LNCaP clone FGC (cell line): ENCODE data around the gene CSTF1.

Source experiments
- DNase-seq: peaks from one replicate; pipeline ENCODE4 v3.0.0-alpha.2; 2011; ENCODE audit warnings: low read depth
- H3K4me3 ChIP-seq: 2 replicates; pipeline ENCODE4 v1.5.1; 2011; ENCODE audit warnings: mild to moderate bottlenecking, low read depth, low read length, control low read depth
- TF ChIP-seq, protein P1 (sequence below): IDR thresholded peaks from 2 replicates; pipeline ENCODE4 v1.5.1; 2012; ENCODE audit warnings: mild to moderate bottlenecking; ENCODE audit not compliant: control insufficient read depth, insufficient read depth; ENCODE audit errors: extremely low read depth

CSTF1 gene

DNA sequence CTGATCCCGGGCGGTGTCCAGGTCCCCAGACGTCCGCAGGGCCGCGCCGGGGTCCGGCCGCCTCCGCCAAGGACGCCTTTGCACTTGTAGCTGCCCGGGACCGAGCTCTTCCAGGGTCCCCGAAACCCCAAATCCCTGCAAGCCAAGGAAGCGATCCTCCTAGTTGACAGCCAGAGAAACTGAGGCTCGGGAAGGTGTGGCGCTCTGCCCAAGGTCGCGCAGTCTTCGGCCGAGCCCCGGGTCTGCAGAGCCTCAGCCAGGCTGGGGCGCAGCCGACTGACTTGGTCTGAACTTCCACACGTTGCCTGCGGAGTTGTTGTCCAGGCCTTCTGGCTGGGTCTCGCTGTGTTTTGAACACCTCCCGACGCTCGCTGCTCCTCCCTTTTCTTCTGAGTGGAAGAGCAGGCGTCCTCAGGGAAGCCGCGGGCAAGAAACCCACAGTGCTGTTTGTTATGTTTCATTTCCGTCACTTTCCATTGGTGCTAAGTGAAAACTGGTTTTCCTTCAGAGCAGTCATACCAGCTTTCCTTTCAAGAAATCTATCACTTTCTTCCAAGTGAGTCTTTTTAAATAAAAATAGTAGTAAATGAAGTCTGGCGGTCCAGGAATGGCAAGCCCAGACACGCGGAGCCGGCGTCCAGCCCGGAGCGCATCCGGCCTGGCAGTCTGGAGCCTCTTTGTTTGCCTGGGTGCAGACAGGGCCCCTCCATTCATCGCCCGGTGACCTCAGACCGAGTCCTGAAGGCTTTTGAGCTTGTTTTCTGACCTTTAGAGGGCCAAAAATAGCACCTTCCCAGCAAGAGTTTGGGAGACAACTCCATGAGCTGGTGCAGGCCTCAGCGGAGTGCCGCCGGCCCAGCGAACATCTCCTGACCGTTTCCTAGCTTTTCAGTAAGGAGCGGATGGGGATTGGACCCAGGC lies 33.0 kb upstream of the CSTF1 start:
- DNase-seq, result no peak
- TF ChIP-seq, protein P1, sequence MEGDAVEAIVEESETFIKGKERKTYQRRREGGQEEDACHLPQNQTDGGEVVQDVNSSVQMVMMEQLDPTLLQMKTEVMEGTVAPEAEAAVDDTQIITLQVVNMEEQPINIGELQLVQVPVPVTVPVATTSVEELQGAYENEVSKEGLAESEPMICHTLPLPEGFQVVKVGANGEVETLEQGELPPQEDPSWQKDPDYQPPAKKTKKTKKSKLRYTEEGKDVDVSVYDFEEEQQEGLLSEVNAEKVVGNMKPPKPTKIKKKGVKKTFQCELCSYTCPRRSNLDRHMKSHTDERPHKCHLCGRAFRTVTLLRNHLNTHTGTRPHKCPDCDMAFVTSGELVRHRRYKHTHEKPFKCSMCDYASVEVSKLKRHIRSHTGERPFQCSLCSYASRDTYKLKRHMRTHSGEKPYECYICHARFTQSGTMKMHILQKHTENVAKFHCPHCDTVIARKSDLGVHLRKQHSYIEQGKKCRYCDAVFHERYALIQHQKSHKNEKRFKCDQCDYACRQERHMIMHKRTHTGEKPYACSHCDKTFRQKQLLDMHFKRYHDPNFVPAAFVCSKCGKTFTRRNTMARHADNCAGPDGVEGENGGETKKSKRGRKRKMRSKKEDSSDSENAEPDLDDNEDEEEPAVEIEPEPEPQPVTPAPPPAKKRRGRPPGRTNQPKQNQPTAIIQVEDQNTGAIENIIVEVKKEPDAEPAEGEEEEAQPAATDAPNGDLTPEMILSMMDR, result no peak
- H3K4me3 ChIP-seq, result peak overlapping the region; percentile 92

DNA sequence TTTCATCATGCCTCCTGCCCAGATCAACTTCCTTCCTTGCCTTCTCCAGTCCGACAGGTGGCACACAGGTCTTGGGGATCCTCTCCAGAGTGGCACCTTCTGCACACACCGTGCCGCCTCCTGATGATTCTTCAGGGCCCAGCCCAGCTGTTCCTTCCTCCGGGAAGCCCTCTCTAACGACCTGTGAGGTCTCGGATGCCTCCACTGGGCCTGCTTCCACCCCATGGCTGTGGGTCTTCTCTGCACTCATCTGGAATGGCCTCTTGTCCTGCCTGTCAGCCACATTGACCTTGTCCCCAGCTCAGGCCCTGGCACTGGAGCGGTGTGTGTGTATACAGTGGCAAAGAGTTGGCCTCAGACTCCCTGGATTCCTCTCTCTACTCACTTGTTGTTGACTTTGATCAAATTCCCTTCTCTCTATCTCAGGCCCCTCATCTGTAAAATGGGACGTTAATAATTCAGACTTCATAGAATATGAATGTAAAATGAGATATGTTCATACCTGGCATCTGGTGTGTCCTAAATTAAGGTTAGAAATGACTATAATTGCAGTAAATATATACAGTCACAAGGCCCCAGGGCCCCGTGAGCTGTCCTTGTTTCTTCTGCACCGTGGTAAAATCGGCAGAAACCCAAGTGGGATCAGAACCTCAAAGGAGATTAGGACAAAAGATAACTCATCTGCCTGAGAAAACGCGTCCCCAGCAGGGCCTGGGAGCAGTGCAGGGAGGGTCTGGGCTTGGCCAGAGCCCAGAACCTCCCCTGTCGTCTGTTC lies 32.1 kb upstream of the CSTF1 start:
- TF ChIP-seq, protein P1, result no peak; the same call in 1 of the 2 replicates
- H3K4me3 ChIP-seq, result peak overlapping the region; percentile 92
- no peak for DNase-seq

DNA sequence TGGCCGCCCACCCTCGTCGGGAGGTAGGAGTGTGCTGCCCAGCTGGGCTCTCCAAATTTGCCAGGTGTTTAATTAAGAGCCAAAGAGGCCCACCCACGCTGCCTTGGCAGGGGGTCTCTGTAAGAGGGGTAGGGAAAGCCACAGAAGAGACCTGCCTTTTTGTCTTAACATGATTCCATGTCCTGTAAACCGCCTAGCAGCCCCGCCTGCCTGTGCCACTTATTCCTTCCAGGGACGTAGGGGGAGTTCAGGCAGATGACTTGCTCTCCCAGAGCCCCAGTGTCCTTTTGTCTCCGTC lies 31.6 kb upstream of the CSTF1 start:
- TF ChIP-seq, protein P1, result no peak
- H3K4me3 ChIP-seq, result no peak overlapping the region
- DNase-seq, result no peak

DNA sequence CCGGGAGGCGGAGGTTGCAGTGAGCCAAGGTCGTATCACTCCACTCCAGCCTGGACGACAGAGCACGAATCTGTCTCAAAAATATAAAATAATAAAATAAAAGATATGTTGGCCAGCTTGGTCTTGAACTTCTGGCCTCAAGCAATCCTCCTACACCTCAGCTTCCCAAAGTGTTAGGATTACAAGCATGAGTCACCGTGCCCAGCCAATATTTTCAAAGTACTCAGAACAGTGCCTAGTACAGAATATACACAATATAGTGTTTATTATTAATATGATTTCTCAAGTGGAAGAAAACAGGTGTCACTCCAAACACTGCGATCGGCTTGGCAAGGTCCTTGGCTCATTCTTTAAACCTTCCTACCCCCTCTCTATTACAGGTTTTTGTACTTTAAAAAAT lies 30.5 kb upstream of the CSTF1 start:
- TF ChIP-seq, protein P1, result no peak
- no peak overlapping the region for H3K4me3 ChIP-seq
- DNase-seq, result no peak

DNA sequence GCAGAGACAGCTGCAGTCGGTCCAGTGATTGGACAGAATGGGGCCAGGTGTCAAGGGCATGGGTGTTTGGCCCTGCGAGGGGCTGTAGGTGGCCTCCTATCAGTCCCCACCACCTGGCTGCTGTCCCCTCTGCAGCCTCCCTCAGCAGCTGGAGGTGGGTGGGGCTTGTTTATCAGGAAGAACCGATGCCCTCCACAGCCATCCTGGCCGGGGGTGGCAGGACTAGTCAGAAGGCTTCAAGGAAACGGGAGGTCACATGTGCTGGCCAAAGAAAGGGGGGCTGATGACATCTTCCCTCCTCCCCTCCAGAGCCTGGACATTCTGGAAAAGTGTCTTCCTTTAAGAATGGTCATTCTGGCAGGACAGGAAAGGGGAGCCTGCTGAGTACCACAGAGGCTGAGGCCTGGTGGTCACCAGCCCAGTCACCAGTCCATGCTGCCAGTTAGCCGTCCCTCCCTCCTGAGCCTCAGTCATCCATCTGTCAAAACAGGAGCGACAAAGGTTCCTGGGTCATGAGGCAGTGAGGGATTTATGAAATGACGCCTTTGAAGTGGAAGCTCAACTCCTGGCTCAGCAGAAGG lies 29.5 kb upstream of the CSTF1 start:
- DNase-seq, result no peak
- TF ChIP-seq, protein P1, result no peak

DNA sequence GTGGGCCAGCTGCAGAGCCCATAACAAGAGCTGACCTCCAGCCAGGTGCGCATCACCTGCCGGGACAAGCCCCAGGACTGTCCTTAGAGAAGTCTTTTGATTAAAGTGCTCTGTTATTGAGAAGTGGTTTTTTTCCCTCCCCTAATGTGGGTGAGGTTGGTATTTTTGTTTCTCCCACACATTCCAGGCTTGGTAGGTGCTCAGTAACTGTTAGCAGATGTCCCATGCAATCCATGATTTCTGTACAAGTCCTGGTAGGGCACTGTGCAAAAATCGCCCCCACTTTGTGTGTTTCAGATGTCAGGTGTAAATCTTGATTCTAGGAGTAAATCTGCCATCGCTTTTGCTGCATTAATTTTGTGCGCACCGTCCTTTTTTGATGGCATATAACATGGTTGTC lies 29.0 kb upstream of the CSTF1 start:
- no peak for DNase-seq
- TF ChIP-seq, protein P1, result no peak
- H3K4me3 ChIP-seq, result no peak overlapping the region

More for the DNA sequence above, 29.5 kb upstream of the CSTF1 start:
- no peak overlapping the region for H3K4me3 ChIP-seq
